Activated naive CD4-positive, alpha-beta T cell treated with anti-CD3 and anti-CD28 coated beads, Interleukin-2, amount 10 ng/mL, durations not matched to agents 7 days and 5 days (primary cell): ENCODE measurements around the gene PPARA.

Source experiments
- CTCF ChIA-PET: fragments of 350-600 bp; sonication (Branson Sonifier 250); formaldehyde crosslinking; loops from one replicate; lab custom pipeline; 2021; ENCODE audit warnings: antibody characterized with exemption; lab: Charles Lee
- DNase-seq: peaks from one replicate; pipeline ENCODE4 v3.0.0-alpha.2; 2020
- H3K27ac Mint-ChIP-seq: one replicate; pipeline ENCODE4 v1.8.0; 2021; ENCODE audit warnings: mild to moderate bottlenecking, moderate library complexity, mixed read lengths
- H3K27me3 Mint-ChIP-seq: one replicate; pipeline ENCODE4 v1.8.0; 2021; ENCODE audit warnings: mild to moderate bottlenecking, mixed read lengths
- H3K36me3 Mint-ChIP-seq: one replicate; pipeline ENCODE4 v1.8.0; 2021; ENCODE audit warnings: mixed read lengths
- H3K4me1 Mint-ChIP-seq: one replicate; pipeline ENCODE4 v1.8.0; 2021; ENCODE audit warnings: mixed read lengths
- H3K4me3 Mint-ChIP-seq: one replicate; pipeline ENCODE4 v1.8.0; 2021; ENCODE audit warnings: mild to moderate bottlenecking, moderate library complexity, mixed read lengths
- H3K9me3 Mint-ChIP-seq: one replicate; pipeline ENCODE4 v1.8.0; 2021; ENCODE audit warnings: mixed read lengths

Gene PPARA

DNA sequence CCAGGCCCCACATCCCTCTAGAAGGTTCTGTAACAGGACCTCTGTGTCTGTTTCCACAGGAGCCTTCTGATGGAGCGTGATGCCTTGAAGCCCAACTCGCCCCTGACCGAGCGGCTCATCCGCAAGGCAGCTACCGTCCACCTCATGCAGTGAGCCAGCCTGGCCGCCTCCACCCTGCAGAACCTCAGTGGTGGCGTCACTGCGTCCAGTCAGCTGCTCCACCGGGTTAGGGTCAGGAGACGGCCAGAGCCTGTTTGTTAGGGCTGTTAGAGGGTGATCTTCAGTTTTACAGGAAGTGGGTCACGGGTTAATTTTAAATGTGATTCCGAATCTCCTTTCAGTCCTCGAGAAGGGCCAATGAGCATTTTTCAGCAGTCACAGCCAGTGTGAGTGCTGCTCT is 142.4 kb downstream of the PPARA start:
- no peaks in the 10 kb centered on the region for H3K27me3 Mint-ChIP-seq
- H3K4me3 Mint-ChIP-seq, result no peak overlapping the region

More for the DNA sequence above, 142.4 kb downstream of the PPARA start:
- CTCF ChIA-PET, result no interaction called here
- Mint-ChIP-seq H3K4me1 (peaks cover 59% of the 10 kb centered on the region), H3K27ac (no peak overlapping the region), H3K36me3 (peaks cover 23% of the 10 kb centered on the region), H3K9me3 (peaks cover 5% of the 10 kb centered on the region)
- no peak for DNase-seq
